Liver (tissue), 9 donors: Measurements from ENCODE around the gene PIAS1. TPM values are rescaled to one million over a fixed set of nuclear protein-coding genes. Genes with fewer than 3 reads are reported as not detected.

Source experiments
- DNase-seq: peaks from one replicate; pipeline ENCODE4 v3.0.0-alpha.2; 2017; ENCODE audit warnings: low spot score
- H3K27ac ChIP-seq, 2 donors: one replicate each; pipeline ENCODE4 v1.7.0; 2013; ENCODE audit warnings: inconsistent platforms in 2 of 2, low read length in 2 of 2, control low read depth in 1 of 2, low read depth in 1 of 2, mild to moderate bottlenecking in 1 of 2
- H3K27me3 ChIP-seq, 4 donors: one replicate each; pipeline versions ENCODE4 v1.6.1 to v1.7.0; 2013; ENCODE audit warnings: low read length in 3 of 4, inconsistent platforms in 1 of 4, mild to moderate bottlenecking in 1 of 4, moderate library complexity in 1 of 4; ENCODE audit not compliant: control insufficient read depth in 4 of 4, insufficient read depth in 4 of 4
- H3K36me3 ChIP-seq, 4 donors: one replicate each; pipeline versions ENCODE4 v1.6.1 to v1.7.0; 2013; ENCODE audit warnings: low read length in 3 of 4, mild to moderate bottlenecking in 3 of 4, low read depth in 1 of 4, moderate library complexity in 1 of 4; ENCODE audit not compliant: control insufficient read depth in 4 of 4, insufficient read depth in 3 of 4
- H3K4me1 ChIP-seq, 4 donors: one replicate each; pipeline versions ENCODE4 v1.6.1 to v1.7.0; 2013; ENCODE audit warnings: low read length in 3 of 4, mild to moderate bottlenecking in 3 of 4, moderate library complexity in 1 of 4; ENCODE audit not compliant: control insufficient read depth in 4 of 4, insufficient read depth in 4 of 4
- H3K4me3 ChIP-seq, 3 donors: one replicate each; pipeline versions ENCODE4 v1.6.1 to v1.7.0; 2013; ENCODE audit warnings: low read length in 3 of 3, control low read depth in 1 of 3, low read depth in 1 of 3, mild to moderate bottlenecking in 1 of 3
- H3K9ac ChIP-seq, 2 donors: one replicate each; pipeline ENCODE4 v1.7.0; 2013; ENCODE audit warnings: low read length in 2 of 2, mild to moderate bottlenecking in 2 of 2, moderate library complexity in 2 of 2, control low read depth in 1 of 2, low read depth in 1 of 2
- H3K9me3 ChIP-seq, 4 donors: one replicate each; pipeline versions ENCODE4 v1.6.1 to v1.7.0; 2013; ENCODE audit warnings: low read length in 3 of 4; ENCODE audit not compliant: control insufficient read depth in 4 of 4
- ATF3 ChIP-seq: IDR thresholded peaks from 2 replicates; pipeline ENCODE4 v1.6.1; 2016; ENCODE audit warnings: antibody characterized with exemption
- CTCF ChIP-seq: fragments of 150-350 bp; IDR thresholded peaks from 2 replicates; pipeline ENCODE4 v1.5.1; 2017; ENCODE audit warnings: improper control_type of control experiment, low read depth, low read length; ENCODE audit not compliant: missing input control
- FOXA1 ChIP-seq: IDR thresholded peaks from 2 replicates; pipeline ENCODE4 v1.6.1; 2016; ENCODE audit warnings: antibody characterized with exemption
- FOXA2 ChIP-seq: IDR thresholded peaks from 2 replicates; pipeline ENCODE4 v1.6.1; 2016; ENCODE audit warnings: antibody characterized with exemption
- GABPA ChIP-seq, 2 donors: IDR thresholded peaks in 1 of 2; conservative IDR thresholded peaks in 1 of 2; 2 replicates each; pipeline ENCODE4 v1.6.1; 2016; ENCODE audit warnings: antibody characterized with exemption in 2 of 2, mild to moderate bottlenecking in 1 of 2, moderate library complexity in 1 of 2
- HNF4A ChIP-seq, 2 donors: conservative IDR thresholded peaks; 2 replicates each; pipeline ENCODE4 v1.6.1; 2016; ENCODE audit warnings: antibody characterized with exemption in 2 of 2, mild to moderate bottlenecking in 2 of 2
- HNF4G ChIP-seq: IDR thresholded peaks from 2 replicates; pipeline ENCODE4 v1.6.1; 2016; ENCODE audit warnings: antibody characterized with exemption
- JUND ChIP-seq, 2 donors: IDR thresholded peaks; 2 replicates each; pipeline ENCODE4 v1.6.1; 2016; ENCODE audit warnings: antibody characterized with exemption in 2 of 2
- MAX ChIP-seq: IDR thresholded peaks from 2 replicates; pipeline ENCODE4 v1.6.1; 2016; ENCODE audit warnings: antibody characterized with exemption
- NR2F2 ChIP-seq: IDR thresholded peaks from 2 replicates; pipeline ENCODE4 v1.6.1; 2016; ENCODE audit warnings: antibody characterized with exemption
- RAD21 ChIP-seq, 2 donors: IDR thresholded peaks; 2 replicates each; pipeline ENCODE4 v1.6.1; 2016; ENCODE audit warnings: antibody characterized with exemption in 2 of 2, mild to moderate bottlenecking in 2 of 2
- REST ChIP-seq: IDR thresholded peaks from 2 replicates; pipeline ENCODE4 v1.6.1; 2016; ENCODE audit warnings: antibody characterized with exemption, mild to moderate bottlenecking
- RXRA ChIP-seq, 2 donors: IDR thresholded peaks; 2 replicates each; pipeline ENCODE4 v1.6.1; 2017 to 2018; ENCODE audit warnings: antibody characterized with exemption in 2 of 2, mild to moderate bottlenecking in 1 of 2
- SP1 ChIP-seq: IDR thresholded peaks from 2 replicates; pipeline ENCODE4 v1.6.1; 2018; ENCODE audit warnings: antibody characterized with exemption, mild to moderate bottlenecking
- TAF1 ChIP-seq: conservative IDR thresholded peaks from 2 replicates; pipeline ENCODE4 v1.6.1; 2016; ENCODE audit warnings: antibody characterized with exemption, mild to moderate bottlenecking
- YY1 ChIP-seq: IDR thresholded peaks from 2 replicates; pipeline ENCODE4 v1.6.1; 2016; ENCODE audit warnings: antibody characterized with exemption, mild to moderate bottlenecking
- ZBTB33 ChIP-seq: IDR thresholded peaks from 2 replicates; pipeline ENCODE4 v1.6.1; 2016; ENCODE audit warnings: antibody characterized with exemption
- WGBS: extraction: QIAGEN DNeasy Blood & Tissue Kit; methylation state at CpG from one replicate; pipeline ENCODE4 v1.1.7; 2013; 5-methylcytosine and 5-hydroxymethylcytosine counted together
- polyA plus RNA-seq, 2 donors: library from polyadenylated mRNA; stranded (reverse) in 1 of 2; unstranded in 1 of 2; fragments of 200-250 nt in 1 of 2; fragments of >200 nt in 1 of 2; fragmentation: Nextera tagmentation in 1 of 2; extraction: Ambion mirVana in 1 of 2; gene quantifications; one replicate each; pipeline versions ENCODE4 v1.2.1 to v1.2.3, GENCODE V29; 2013 to 2015
- total RNA-seq, 2 donors: library from RNA; depleted of rRNA; stranded (reverse); fragments of >200 nt; gene quantifications; one replicate each; pipeline ENCODE4 v1.2.3, GENCODE V29; 2014
- donor health status: healthy.
- donor health status: healthy.
- donor health status: healthy.
- donor health status: healthy.
- donor health status: healthy.

The PIAS1 gene
- total and polyA plus RNA-seq, 4 donors: 5.6 to 18.8 (median 13.2) TPM

- Histone ChIP-seq H3K27me3 (no peaks in the 10 kb centered on the region), H3K27ac (no peak overlapping the region), H3K4me3 (no peak overlapping the region), H3K9ac (no peak overlapping the region), H3K9me3 (no peaks in the 10 kb centered on the region), H3K4me1 (no peaks in the 10 kb centered on the region), H3K36me3 (no peaks in the 10 kb centered on the region)
- WGBS: 72% methylated on average over 2 of the region's 2 CpGs
- DNase-seq: no peak
- TF ChIP-seq YY1 (no peak), JUND (IDR thresholded peaks at IDR 0.05) (no peak), REST (no peak), RAD21 (IDR thresholded peaks at IDR 0.05) (no peak), HNF4G (no peak), SP1 (no peak), NR2F2 (no peak), ZBTB33 (no peak), RXRA (IDR thresholded peaks at IDR 0.05) (no peak), FOXA1 (no peak), CTCF (no peak), FOXA2 (no peak), GABPA (IDR thresholded peaks at IDR 0.05 in 1 of 2, conservative IDR thresholded peaks at IDR 0.05 in 1 of 2) (no peak), ATF3 (no peak), HNF4A (conservative IDR thresholded peaks at IDR 0.05) (no peak)
Measured at GRCh38 chr15:68031404-68031803, 22.7 kb upstream of the PIAS1 start.

- H3K36me3 ChIP-seq: no peaks in the 10 kb centered on the region
- H3K27me3 ChIP-seq: no peaks in the 10 kb centered on the region
- no peak for DNase-seq
- H3K4me3 ChIP-seq: no peak overlapping the region
- no peaks in the 10 kb centered on the region for H3K9me3 ChIP-seq
- no peak overlapping the region for H3K27ac ChIP-seq
- no peaks in the 10 kb centered on the region for H3K4me1 ChIP-seq
- WGBS: 81% methylated on average over 1 of the region's 1 CpG
- no peak overlapping the region for H3K9ac ChIP-seq
- TF ChIP-seq REST: no peak
- TF ChIP-seq TAF1: no peak
- no peak for TF ChIP-seq MAX
- no peak for TF ChIP-seq FOXA1
- no peak for TF ChIP-seq NR2F2
- no peak for TF ChIP-seq HNF4A (conservative IDR thresholded peaks at IDR 0.05)
- no peak for TF ChIP-seq ATF3
- TF ChIP-seq RXRA (IDR thresholded peaks at IDR 0.05): no peak
- no peak for TF ChIP-seq SP1
- TF ChIP-seq ZBTB33: no peak
Measured at GRCh38 chr15:68032672-68033071, 21.4 kb upstream of the PIAS1 start.
